Measurements from ENCODE around the gene ARF3. TPM values are rescaled to one million over a fixed set of nuclear protein-coding genes. Genes with fewer than 3 reads are reported as not detected.

ARF3 gene
- polyA plus RNA-seq, 1 donor (not counting 4 experiments of a cell fraction or from before 2014, with no cell fraction given), result 236 TPM

DNA sequence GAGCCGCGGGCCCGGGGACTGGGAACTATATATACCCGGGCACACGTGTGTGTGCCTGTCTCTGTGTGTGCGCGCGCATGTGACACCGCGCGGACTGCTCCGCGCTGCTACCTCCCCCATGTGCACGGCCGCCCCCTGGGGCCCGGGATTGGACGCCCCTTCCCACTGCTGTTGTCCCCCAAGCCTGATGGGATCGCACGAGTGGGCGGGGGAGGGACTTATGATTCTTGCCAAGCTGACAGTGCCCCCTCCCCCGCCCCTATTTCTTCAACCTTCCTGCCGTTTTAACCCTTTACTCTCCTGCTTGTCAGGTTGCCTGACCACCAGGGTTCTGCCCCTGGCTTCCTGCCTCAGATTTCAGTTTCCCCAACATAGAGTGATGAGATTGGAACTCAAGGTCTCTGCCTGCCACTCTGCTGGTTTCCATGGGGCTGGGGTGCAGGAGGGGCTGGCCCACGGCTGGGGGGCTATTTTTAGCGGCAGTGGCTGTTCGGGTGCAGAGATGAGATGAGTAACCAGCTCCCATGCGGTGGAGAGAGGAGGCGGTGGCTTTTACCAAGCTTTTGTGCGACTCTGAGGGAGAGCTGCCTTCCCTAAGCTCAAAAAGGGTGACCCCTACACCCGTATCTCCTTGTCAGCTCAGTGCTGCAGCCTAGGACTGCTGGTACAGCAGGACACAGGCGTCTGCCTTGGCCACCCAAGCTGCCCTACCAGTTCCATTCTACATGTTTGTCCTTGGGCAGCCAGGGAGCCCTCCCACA is 42.3 kb upstream of the ARF3 start, which contains the start of gene DDN:
Gene DDN (minus strand): TSS at position 5 of the 761 bp plus-strand sequence. CDS start 88 bp downstream, outside the sequence.
- peaks cover 24% of the 10 kb centered on the region for H3K27me3 ChIP-seq (ENCODE audit: control insufficient read depth, extremely low read depth, insufficient read depth, low read length)
- H3K4me3 ChIP-seq (ENCODE audit: control insufficient read depth in 2 of 3, extremely low read depth in 1 of 3, insufficient read depth in 2 of 3, low read depth in 1 of 3, low read length in 3 of 3), result peak within 1 kb of the TSS; percentile 19 to 34 (median 27)
- DNase-seq (ENCODE audit: low read depth, low spot score) (no peak), FAIRE-seq (no peak)
- no peak within 1 kb of the TSS for H3K27ac ChIP-seq (ENCODE audit: control insufficient read depth, insufficient read depth, low read length)
- H3K9me1 ChIP-seq (ENCODE audit: control insufficient read depth, extremely low read depth, insufficient read depth, low read length), result no peaks in the 10 kb centered on the region
- no peaks in the 10 kb centered on the region for H3K9me3 ChIP-seq (ENCODE audit: control insufficient read depth, low read depth, low read length)
- TF ChIP-seq EZH2 (IDR thresholded peaks at IDR 0.05; ENCODE audit: low read length), result no peak
- TF ChIP-seq, protein P1, sequence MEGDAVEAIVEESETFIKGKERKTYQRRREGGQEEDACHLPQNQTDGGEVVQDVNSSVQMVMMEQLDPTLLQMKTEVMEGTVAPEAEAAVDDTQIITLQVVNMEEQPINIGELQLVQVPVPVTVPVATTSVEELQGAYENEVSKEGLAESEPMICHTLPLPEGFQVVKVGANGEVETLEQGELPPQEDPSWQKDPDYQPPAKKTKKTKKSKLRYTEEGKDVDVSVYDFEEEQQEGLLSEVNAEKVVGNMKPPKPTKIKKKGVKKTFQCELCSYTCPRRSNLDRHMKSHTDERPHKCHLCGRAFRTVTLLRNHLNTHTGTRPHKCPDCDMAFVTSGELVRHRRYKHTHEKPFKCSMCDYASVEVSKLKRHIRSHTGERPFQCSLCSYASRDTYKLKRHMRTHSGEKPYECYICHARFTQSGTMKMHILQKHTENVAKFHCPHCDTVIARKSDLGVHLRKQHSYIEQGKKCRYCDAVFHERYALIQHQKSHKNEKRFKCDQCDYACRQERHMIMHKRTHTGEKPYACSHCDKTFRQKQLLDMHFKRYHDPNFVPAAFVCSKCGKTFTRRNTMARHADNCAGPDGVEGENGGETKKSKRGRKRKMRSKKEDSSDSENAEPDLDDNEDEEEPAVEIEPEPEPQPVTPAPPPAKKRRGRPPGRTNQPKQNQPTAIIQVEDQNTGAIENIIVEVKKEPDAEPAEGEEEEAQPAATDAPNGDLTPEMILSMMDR (optimal IDR thresholded peaks at IDR 0.05 in 1 of 3, IDR thresholded peaks at IDR 0.05 in 1 of 3, conservative IDR thresholded peaks at IDR 0.05 in 1 of 3; ENCODE audit: extremely low read depth in 1 of 3, insufficient read depth in 2 of 3, low read length in 3 of 3), result peak in 1 of 3 experiments; percentile 17
- no peaks in the 10 kb centered on the region for H4K20me1 ChIP-seq (ENCODE audit: control insufficient read depth, extremely low read depth, insufficient read depth, low read length)
- H3K79me2 ChIP-seq (ENCODE audit: control insufficient read depth, insufficient read depth, low read length), result no peaks in the 10 kb centered on the region
- peaks cover 14% of the 10 kb centered on the region for H3K4me1 ChIP-seq (ENCODE audit: control insufficient read depth, extremely low read depth, insufficient read depth, low read length)
- no peak within 1 kb of the TSS for H3K9ac ChIP-seq (ENCODE audit: control insufficient read depth, extremely low read depth, insufficient read depth, low read length)
- dilution Hi-C loops (cut with MboI; ENCODE audit: extremely low pct_ligation_motif_present, low sequenced_read_pairs), result no loop called here
- peaks cover 17 to 31% of the 10 kb centered on the region in 2 experiments for H3K36me3 ChIP-seq (ENCODE audit: control insufficient read depth in 2 of 2, extremely low read depth in 1 of 2, insufficient read depth in 2 of 2, low read length in 2 of 2)
- H3K4me2 ChIP-seq (ENCODE audit: control insufficient read depth, extremely low read depth, insufficient read depth, low read depth, low read length), result peak within 1 kb of the TSS; percentile 70
- peak within 1 kb of the TSS; percentile 31 for H2AFZ ChIP-seq (ENCODE audit: control insufficient read depth, low read length)

DNA sequence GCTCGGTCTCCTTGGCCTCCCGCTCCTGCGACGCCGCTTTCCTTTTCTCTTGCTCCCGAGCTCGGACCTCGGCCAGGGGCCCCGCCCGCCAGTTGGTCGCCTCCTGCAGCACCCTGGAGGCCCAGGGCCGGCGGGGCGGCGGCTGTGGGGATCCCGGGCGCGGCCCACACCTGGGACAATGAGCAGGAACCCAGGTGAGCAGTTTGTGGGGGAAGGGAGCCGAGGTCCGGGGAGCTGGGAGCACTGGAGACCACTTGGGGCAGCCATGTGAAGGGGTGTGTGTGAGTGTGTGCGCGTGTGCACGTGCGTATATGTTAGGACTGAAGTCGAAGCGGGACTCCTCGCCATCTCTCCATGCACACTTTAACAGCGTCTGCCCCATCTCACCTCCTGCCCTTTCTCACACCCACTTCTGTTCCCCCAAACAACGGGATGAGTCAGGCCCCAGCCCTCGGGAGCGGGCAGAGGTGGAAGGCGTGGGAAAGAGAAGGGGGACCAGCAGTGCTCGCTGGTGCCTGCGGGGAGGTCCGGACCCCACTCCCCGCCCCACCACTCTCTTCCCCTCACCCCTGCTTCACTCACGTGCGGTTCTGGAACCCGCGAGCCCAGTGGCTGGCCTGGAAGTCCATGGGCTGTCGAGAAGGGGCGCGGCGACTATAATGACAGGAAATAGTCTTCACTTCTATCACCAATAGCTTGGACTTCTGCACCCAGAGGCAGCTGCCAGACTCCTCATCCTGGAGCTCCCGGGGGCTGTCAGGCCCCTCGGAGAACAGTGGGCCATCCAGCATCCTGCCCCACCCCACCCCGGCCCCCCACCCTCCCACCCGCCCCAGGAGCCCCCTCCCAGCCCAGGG is 41.4 kb upstream of the ARF3 start:
- Histone ChIP-seq H3K9ac (ENCODE audit: control insufficient read depth, extremely low read depth, insufficient read depth, low read length) (no peak overlapping the region), H3K4me2 (ENCODE audit: control insufficient read depth, extremely low read depth, insufficient read depth, low read depth, low read length) (peak overlapping the region; percentile 68), H3K79me2 (ENCODE audit: control insufficient read depth, insufficient read depth, low read length) (no peaks in the 10 kb centered on the region), H4K20me1 (ENCODE audit: control insufficient read depth, extremely low read depth, insufficient read depth, low read length) (no peaks in the 10 kb centered on the region), H3K9me1 (ENCODE audit: control insufficient read depth, extremely low read depth, insufficient read depth, low read length) (no peaks in the 10 kb centered on the region), H3K36me3 (ENCODE audit: control insufficient read depth in 2 of 2, extremely low read depth in 1 of 2, insufficient read depth in 2 of 2, low read length in 2 of 2) (peaks cover 17 to 27% of the 10 kb centered on the region in 2 experiments), H3K4me3 (ENCODE audit: control insufficient read depth in 2 of 3, extremely low read depth in 1 of 3, insufficient read depth in 2 of 3, low read depth in 1 of 3, low read length in 3 of 3) (peak overlapping the region; percentile 19 to 34 (median 27)), H3K9me3 (ENCODE audit: control insufficient read depth, low read depth, low read length) (no peaks in the 10 kb centered on the region), H3K4me1 (ENCODE audit: control insufficient read depth, extremely low read depth, insufficient read depth, low read length) (peaks cover 14% of the 10 kb centered on the region), H3K27ac (ENCODE audit: control insufficient read depth, insufficient read depth, low read length) (no peak overlapping the region), H2AFZ (ENCODE audit: control insufficient read depth, low read length) (peak overlapping the region; percentile 31), H3K27me3 (ENCODE audit: control insufficient read depth, extremely low read depth, insufficient read depth, low read length) (peaks cover 24% of the 10 kb centered on the region)
- FAIRE-seq (no peak), DNase-seq (ENCODE audit: low read depth, low spot score) (no peak)
- TF ChIP-seq, protein P1 (optimal IDR thresholded peaks at IDR 0.05 in 1 of 3, IDR thresholded peaks at IDR 0.05 in 1 of 3, conservative IDR thresholded peaks at IDR 0.05 in 1 of 3; ENCODE audit: extremely low read depth in 1 of 3, insufficient read depth in 2 of 3, low read length in 3 of 3), result no peak
- no peak for TF ChIP-seq EZH2 (IDR thresholded peaks at IDR 0.05; ENCODE audit: low read length)
- dilution Hi-C loops (cut with MboI; ENCODE audit: extremely low pct_ligation_motif_present, low sequenced_read_pairs), result no loop called here
